HL-60/S4 treated with retinoic acid at 250 ng/mL for 4 days and 3 days (cell line): ENCODE results near the gene CYP1A2.
"Not testable (repeated sequence)": the region's sequence is repeated elsewhere in the genome, so short reads cannot be mapped to it uniquely, and the experiment has no call there.

Experiments
- in situ Hi-C: fragments of 300-500 bp; cut with MboI; formaldehyde crosslinking; loops from 2 replicates; pipeline ENCODE4 v1.7.0; 2022; ENCODE audit warnings: low sequenced_read_pairs

Gene CYP1A2

GRCh38 chr15:74748322-74748946 lies at the start of gene CYP1A2:
TSS of gene CYP1A2 (plus strand) at chr15:74748845. CDS start at chr15:74749739, 894 bp downstream.
- in situ Hi-C loops: no loop called here

- in situ Hi-C loops: no loop called here
These were observed 39.6 kb upstream of the CYP1A2 start for GRCh38 chr15:74709011-74709410.

- in situ Hi-C loops: no loop called here
These were observed 38.8 kb upstream of the CYP1A2 start for GRCh38 chr15:74709892-74710291.

GRCh38 chr15:74710319-74711094 lies 38.1 kb upstream of the CYP1A2 start:
- in situ Hi-C loops: no loop called here

GRCh38 chr15:74712311-74712710 lies 36.3 kb upstream of the CYP1A2 start:
- in situ Hi-C loops: no loop called here

GRCh38 chr15:74716651-74717050 lies 32.0 kb upstream of the CYP1A2 start:
- in situ Hi-C loops: no loop called here

- in situ Hi-C loops: no loop called here
These were observed 26.1 kb upstream of the CYP1A2 start for GRCh38 chr15:74722591-74722990.

GRCh38 chr15:74723187-74723586 lies 25.5 kb upstream of the CYP1A2 start:
- in situ Hi-C loops: no loop called here

- in situ Hi-C loops: no loop called here
These were observed 24.8 kb upstream of the CYP1A2 start for GRCh38 chr15:74723754-74724334.

GRCh38 chr15:74724570-74725224 lies 23.9 kb upstream of the CYP1A2 start:
- in situ Hi-C loops: no loop called here

- in situ Hi-C loops: no loop called here
These were observed 23.3 kb upstream of the CYP1A2 start, which contains the start of gene CYP1A1 for GRCh38 chr15:74725225-74725774. TSS of gene CYP1A1 (minus strand) at chr15:74725528. CDS start at chr15:74723097, 2,431 bp downstream.

GRCh38 chr15:74725845-74726773 lies 22.5 kb upstream of the CYP1A2 start:
- in situ Hi-C loops: no loop called here

GRCh38 chr15:74726774-74727164 lies 21.9 kb upstream of the CYP1A2 start:
- in situ Hi-C loops: no loop called here

GRCh38 chr15:74727727-74728126 lies 20.9 kb upstream of the CYP1A2 start:
- in situ Hi-C loops: no loop called here

- in situ Hi-C loops: not testable (repeated sequence)
These were observed 19.9 kb upstream of the CYP1A2 start for GRCh38 chr15:74728699-74729098.

GRCh38 chr15:74729372-74729771 lies 19.3 kb upstream of the CYP1A2 start:
- in situ Hi-C loops: not testable (repeated sequence)

GRCh38 chr15:74730619-74731316 lies 17.9 kb upstream of the CYP1A2 start:
- in situ Hi-C loops: no loop called here

- in situ Hi-C loops: no loop called here
These were observed 15.8 kb upstream of the CYP1A2 start for GRCh38 chr15:74732846-74733245.

GRCh38 chr15:74733269-74733668 lies 15.4 kb upstream of the CYP1A2 start:
- in situ Hi-C loops: no loop called here
